Fibroblast of lung (primary cell): ENCODE results near the gene TSC22D2. TPM values are rescaled to one million over a fixed set of nuclear protein-coding genes. Genes with fewer than 3 reads are reported as not detected.

Source experiments
- DNase-seq, 2 donors: peaks; one replicate each; pipeline versions ENCODE4 v3.0.0 to v3.0.0-alpha.2; 2010; ENCODE audit warnings: low read depth in 2 of 2
- H2AFZ ChIP-seq: 2 replicates; pipeline ENCODE4 v1.5.1; 2012; ENCODE audit warnings: low read length, control low read depth, inconsistent platforms
- H3K27ac ChIP-seq: 2 replicates; pipeline ENCODE4 v1.5.1; 2011; ENCODE audit warnings: low read length, control low read depth; ENCODE audit not compliant: insufficient read depth
- H3K27me3 ChIP-seq: 2 replicates; pipeline ENCODE4 v1.5.1; 2011; ENCODE audit warnings: mild to moderate bottlenecking, low read length; ENCODE audit not compliant: control insufficient read depth, insufficient read depth
- H3K36me3 ChIP-seq: 2 replicates; pipeline ENCODE4 v1.5.1; 2011; ENCODE audit warnings: low read length; ENCODE audit not compliant: control insufficient read depth, insufficient read depth
- H3K4me1 ChIP-seq: 2 replicates; pipeline ENCODE4 v1.5.1; 2011; ENCODE audit warnings: low read length; ENCODE audit not compliant: control insufficient read depth, insufficient read depth; ENCODE audit errors: extremely low read depth
- H3K4me2 ChIP-seq: 2 replicates; pipeline ENCODE4 v1.5.1; 2011; ENCODE audit warnings: low read length, control low read depth; ENCODE audit not compliant: insufficient read depth; ENCODE audit errors: extremely low read depth
- H3K4me3 ChIP-seq, 4 experiments: fragments of 200-600 bp in 1 of 4; sonication (generic) in 1 of 4; replicated peaks in 1 of 4; 2 replicates each; pipeline ENCODE4 v1.5.1; 2011 to 2016; ENCODE audit warnings: low read length in 4 of 4, low read depth in 3 of 4, mild to moderate bottlenecking in 3 of 4, control low read depth in 2 of 4, inconsistent platforms in 1 of 4, mixed read lengths in 1 of 4; ENCODE audit not compliant: insufficient read depth in 1 of 4; ENCODE audit errors: control extremely low read depth in 1 of 4
- H3K79me2 ChIP-seq: 2 replicates; pipeline ENCODE4 v1.5.1; 2012; ENCODE audit warnings: mild to moderate bottlenecking, low read length, inconsistent platforms; ENCODE audit not compliant: control insufficient read depth, insufficient read depth
- H3K9ac ChIP-seq: 2 replicates; pipeline ENCODE4 v1.5.1; 2011; ENCODE audit warnings: mild to moderate bottlenecking, low read length, control low read depth; ENCODE audit not compliant: insufficient read depth
- H3K9me3 ChIP-seq: 2 replicates; pipeline ENCODE4 v1.5.1; 2012; ENCODE audit warnings: low read depth, low read length; ENCODE audit not compliant: control insufficient read depth, insufficient read depth
- H4K20me1 ChIP-seq: 2 replicates; pipeline ENCODE4 v1.5.1; 2011; ENCODE audit warnings: low read length; ENCODE audit not compliant: control insufficient read depth, insufficient read depth; ENCODE audit errors: extremely low read depth
- EZH2 ChIP-seq: IDR thresholded peaks from 2 replicates; pipeline ENCODE4 v1.5.1; 2012; ENCODE audit warnings: low read length, control low read depth, mild to moderate bottlenecking; ENCODE audit errors: missing control alignments
- polyA plus RNA-seq, 2 donors: library from polyadenylated mRNA; depleted of rRNA in 1 of 2; stranded (reverse) in 1 of 2; unstranded in 1 of 2; fragments of >200 nt; gene quantifications; 2 replicates each; pipeline ENCODE4 v1.2.1, GENCODE V29; 2011 to 2012; ENCODE audit warnings: missing spikeins in 1 of 2
- total RNA-seq: library from RNA; depleted of rRNA; stranded (reverse); fragments of >200 nt; gene quantifications from 2 replicates; pipeline ENCODE4 v1.2.1, GENCODE V29; 2014
- TF ChIP-seq, protein P1 (sequence below), 2 donors: IDR thresholded peaks in 1 of 2; conservative IDR thresholded peaks in 1 of 2; 1 replicate in 1 of 2; 2 replicates in 1 of 2; pipeline ENCODE4 v1.5.1; 2011 to 2012; ENCODE audit warnings: low read length in 2 of 2, control low read depth in 1 of 2, inconsistent platforms in 1 of 2, low read depth in 1 of 2, mild to moderate bottlenecking in 1 of 2

The TSC22D2 gene
- total and polyA plus RNA-seq, 2 donors (not counting 1 experiment from before 2014, with no cell fraction given): 23.6 to 29.3 TPM

DNA sequence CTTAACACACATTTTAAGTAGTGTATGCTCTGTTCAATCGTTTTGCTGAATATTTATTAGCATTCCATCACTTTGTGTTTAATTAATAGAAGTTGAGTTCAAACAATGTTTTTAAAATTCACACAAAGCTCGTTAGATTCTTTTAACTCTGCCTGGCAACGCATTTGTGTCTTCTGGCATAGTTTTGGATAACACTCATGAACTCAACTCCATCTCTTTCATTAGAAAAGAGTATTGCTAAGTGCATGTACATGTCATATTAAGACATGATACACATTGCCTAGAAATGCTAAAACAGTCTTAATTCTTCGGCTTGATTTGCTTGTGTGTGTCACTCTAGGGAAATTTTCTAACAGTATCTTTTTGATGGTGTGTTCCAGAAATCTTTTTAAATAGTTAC is 15.7 kb downstream of the TSC22D2 start:
- no peak overlapping the region for H3K9ac ChIP-seq
- H2AFZ ChIP-seq: no peak overlapping the region
- no peaks in the 10 kb centered on the region for H3K9me3 ChIP-seq
- H4K20me1 ChIP-seq: peaks cover 6% of the 10 kb centered on the region
- no peaks in the 10 kb centered on the region for H3K27me3 ChIP-seq
- H3K4me2 ChIP-seq: peak overlapping the region; percentile 11
- no peak for DNase-seq
- peaks cover 99% of the 10 kb centered on the region for H3K79me2 ChIP-seq
- TF ChIP-seq EZH2: no peak
- TF ChIP-seq, protein P1, sequence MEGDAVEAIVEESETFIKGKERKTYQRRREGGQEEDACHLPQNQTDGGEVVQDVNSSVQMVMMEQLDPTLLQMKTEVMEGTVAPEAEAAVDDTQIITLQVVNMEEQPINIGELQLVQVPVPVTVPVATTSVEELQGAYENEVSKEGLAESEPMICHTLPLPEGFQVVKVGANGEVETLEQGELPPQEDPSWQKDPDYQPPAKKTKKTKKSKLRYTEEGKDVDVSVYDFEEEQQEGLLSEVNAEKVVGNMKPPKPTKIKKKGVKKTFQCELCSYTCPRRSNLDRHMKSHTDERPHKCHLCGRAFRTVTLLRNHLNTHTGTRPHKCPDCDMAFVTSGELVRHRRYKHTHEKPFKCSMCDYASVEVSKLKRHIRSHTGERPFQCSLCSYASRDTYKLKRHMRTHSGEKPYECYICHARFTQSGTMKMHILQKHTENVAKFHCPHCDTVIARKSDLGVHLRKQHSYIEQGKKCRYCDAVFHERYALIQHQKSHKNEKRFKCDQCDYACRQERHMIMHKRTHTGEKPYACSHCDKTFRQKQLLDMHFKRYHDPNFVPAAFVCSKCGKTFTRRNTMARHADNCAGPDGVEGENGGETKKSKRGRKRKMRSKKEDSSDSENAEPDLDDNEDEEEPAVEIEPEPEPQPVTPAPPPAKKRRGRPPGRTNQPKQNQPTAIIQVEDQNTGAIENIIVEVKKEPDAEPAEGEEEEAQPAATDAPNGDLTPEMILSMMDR (conservative IDR thresholded peaks at IDR 0.05 in 1 of 2, IDR thresholded peaks at IDR 0.05 in 1 of 2; ENCODE audit: low read depth in 1 of 2, low read length in 2 of 2): no peak
- H3K27ac ChIP-seq: no peak overlapping the region
- no peak overlapping the region for H3K4me3 ChIP-seq
- H3K4me1 ChIP-seq: peaks cover 8% of the 10 kb centered on the region
- H3K36me3 ChIP-seq: peaks cover 2% of the 10 kb centered on the region

DNA sequence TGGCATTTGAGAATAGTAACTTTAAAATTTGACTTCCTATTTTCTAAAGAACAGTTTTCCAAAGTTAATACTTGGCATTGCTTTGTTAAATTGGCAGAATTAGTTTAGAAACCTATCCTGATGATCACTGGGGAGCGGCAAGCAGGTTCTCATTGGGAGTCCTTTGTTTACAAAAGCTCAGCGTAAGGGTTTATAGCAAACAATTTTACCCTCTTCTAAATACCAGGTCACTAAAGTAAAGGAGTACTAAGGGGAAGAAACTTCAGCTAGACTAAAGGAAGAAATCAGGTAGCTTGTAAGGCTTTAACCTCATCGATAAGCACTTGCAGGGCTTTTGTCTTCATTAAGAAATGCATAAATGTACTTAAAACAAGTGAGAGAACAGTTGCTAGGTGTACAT is 18.2 kb downstream of the TSC22D2 start:
- Histone ChIP-seq H3K4me3 (no peak overlapping the region), H3K79me2 (peaks cover 99% of the 10 kb centered on the region), H4K20me1 (peaks cover 8% of the 10 kb centered on the region), H3K36me3 (peaks cover 3% of the 10 kb centered on the region), H3K9ac (no peak overlapping the region), H3K27me3 (no peaks in the 10 kb centered on the region), H3K4me1 (peaks cover 2% of the 10 kb centered on the region), H3K4me2 (no peak overlapping the region), H3K9me3 (no peaks in the 10 kb centered on the region), H2AFZ (no peak overlapping the region), H3K27ac (no peak overlapping the region)
- no peak for TF ChIP-seq EZH2
- TF ChIP-seq, protein P1 (conservative IDR thresholded peaks at IDR 0.05 in 1 of 2, IDR thresholded peaks at IDR 0.05 in 1 of 2; ENCODE audit: low read depth in 1 of 2, low read length in 2 of 2): no peak
- DNase-seq: no peak

DNA sequence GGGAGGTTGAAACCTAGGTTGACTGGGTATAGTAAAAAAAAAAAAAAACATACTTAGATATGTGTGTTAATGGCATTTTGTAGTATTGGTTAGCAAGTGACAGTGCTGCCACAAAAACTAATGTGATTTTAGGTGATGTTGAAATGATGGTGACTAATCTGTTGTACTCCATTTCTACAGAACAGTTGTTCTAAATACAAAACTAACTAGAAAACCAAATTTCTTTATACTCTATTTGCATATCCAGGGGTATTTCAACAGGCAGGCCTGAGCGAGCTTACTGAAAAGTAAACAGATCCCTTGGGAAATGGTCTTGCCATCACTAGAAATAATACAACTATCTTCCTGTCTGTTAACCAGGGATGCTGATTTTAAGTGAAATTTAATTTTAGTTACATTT is 20.5 kb downstream of the TSC22D2 start:
- no peak overlapping the region for H3K27ac ChIP-seq
- H3K4me1 ChIP-seq: no peaks in the 10 kb centered on the region
- no peak overlapping the region for H3K4me2 ChIP-seq
- peaks cover 3% of the 10 kb centered on the region for H4K20me1 ChIP-seq
- H3K36me3 ChIP-seq: peaks cover 2% of the 10 kb centered on the region
- H2AFZ ChIP-seq: no peak overlapping the region
- no peak overlapping the region for H3K4me3 ChIP-seq
- no peak overlapping the region for H3K9ac ChIP-seq
- H3K27me3 ChIP-seq: no peaks in the 10 kb centered on the region
- DNase-seq: peak in 1 of 2 donors; percentile 33
- no peaks in the 10 kb centered on the region for H3K9me3 ChIP-seq
- peaks cover 99% of the 10 kb centered on the region for H3K79me2 ChIP-seq
- TF ChIP-seq, protein P1 (conservative IDR thresholded peaks at IDR 0.05 in 1 of 2, IDR thresholded peaks at IDR 0.05 in 1 of 2; ENCODE audit: low read depth in 1 of 2, low read length in 2 of 2): no peak
- TF ChIP-seq EZH2: no peak
